OCI-LY7 (cell line): Measurements from ENCODE around the gene WDR90.
A peak's percentile ranks its signal among the peaks of the same experiment; 100 is the strongest.

ENCODE experiments used
- CTCF ChIP-seq: fragments of 200-600 bp; sonication (generic); conservative IDR thresholded peaks from 2 replicates; pipeline ENCODE4 v1.5.1; 2014; ENCODE audit warnings: mild to moderate bottlenecking, antibody characterized with exemption, low read length, moderate library complexity, mixed read lengths
- EZH2phosphoT487 ChIP-seq: fragments of 200-600 bp; sonication (generic); IDR thresholded peaks from 2 replicates; pipeline ENCODE4 v1.6.1; 2018; ENCODE audit warnings: low read depth, borderline replicate concordance, mild to moderate bottlenecking, mixed run types, antibody characterized with exemption, low read length, moderate library complexity, mixed read lengths

- 0 out of 2 replicates have a peak, but pooled peaks have one; percentile 10 for TF ChIP-seq CTCF
- no peak for TF ChIP-seq EZH2phosphoT487
Observed at GRCh38 chr16:706189-707061, 57.3 kb downstream of the WDR90 start.
